CD4-positive, alpha-beta T cell (primary cell): ENCODE measurements around the gene CDKN2B-AS1. TPM values are rescaled to one million over a fixed set of nuclear protein-coding genes. Genes with fewer than 3 reads are reported as not detected.

Experiments used
- ATAC-seq: fragments of 200-7000 bp; cut with Tn5 transposase; one replicate; pipeline ENCODE4 v1.10.0; 2022; ENCODE audit warnings: mild to moderate bottlenecking; ENCODE audit not compliant: poor library complexity
- CTCF ChIA-PET: fragments of 350-600 bp; sonication (Branson Sonifier 250); formaldehyde crosslinking; loops from one replicate; lab custom pipeline; 2021; ENCODE audit warnings: antibody characterized with exemption, inconsistent platforms; lab: Charles Lee
- POLR2A ChIA-PET: fragments of 350-600 bp; sonication (Branson Sonifier 250); formaldehyde crosslinking; loops from one replicate; lab custom pipeline; 2021; ENCODE audit warnings: antibody characterized with exemption, inconsistent platforms; lab: Charles Lee
- DNase-seq, 14 experiments: peaks; one replicate each; pipeline ENCODE4 v3.0.0-alpha.2; 2013 to 2020; ENCODE audit warnings: mixed read lengths in 2 of 14
- H3K27ac ChIP-seq, 2 donors: one replicate each; pipeline versions ENCODE4 v1.5.1 to v1.7.0; 2013; ENCODE audit warnings: low read length in 2 of 2, low read depth in 1 of 2, mild to moderate bottlenecking in 1 of 2
- H3K27me3 ChIP-seq, 2 experiments: 1 replicate in 1 of 2; 2 replicates in 1 of 2; pipeline versions ENCODE4 v1.6.1 to v1.7.0; 2013; ENCODE audit warnings: low read length in 2 of 2, control low read depth in 1 of 2, mild to moderate bottlenecking in 1 of 2, moderate library complexity in 1 of 2; ENCODE audit not compliant: insufficient read depth in 2 of 2, control insufficient read depth in 1 of 2
- H3K36me3 ChIP-seq: one replicate; pipeline ENCODE4 v1.6.1; 2013; ENCODE audit warnings: low read length, control low read depth; ENCODE audit not compliant: insufficient read depth
- H3K4me1 ChIP-seq: one replicate; pipeline ENCODE4 v1.6.1; 2013; ENCODE audit warnings: low read length, control low read depth; ENCODE audit not compliant: insufficient read depth
- H3K4me3 ChIP-seq: one replicate; pipeline ENCODE4 v1.5.1; 2013; ENCODE audit warnings: mild to moderate bottlenecking, low read length, moderate library complexity
- H3K9me3 ChIP-seq, 2 experiments: 1 replicate in 1 of 2; 2 replicates in 1 of 2; pipeline versions ENCODE4 v1.6.1 to v1.7.0; 2013; ENCODE audit warnings: low read length in 2 of 2, mild to moderate bottlenecking in 2 of 2, control low read depth in 1 of 2, moderate library complexity in 1 of 2; ENCODE audit not compliant: control insufficient read depth in 1 of 2, insufficient read depth in 1 of 2
- H3K27ac Mint-ChIP-seq: one replicate; pipeline ENCODE4 v1.8.0; 2020; ENCODE audit warnings: mixed read lengths
- H3K27me3 Mint-ChIP-seq: one replicate; pipeline ENCODE4 v1.8.0; 2021; ENCODE audit warnings: mixed read lengths
- H3K36me3 Mint-ChIP-seq: one replicate; pipeline ENCODE4 v1.8.0; 2021; ENCODE audit warnings: low read depth, mixed read lengths
- H3K4me1 Mint-ChIP-seq: one replicate; pipeline ENCODE4 v1.8.0; 2021; ENCODE audit warnings: low read depth, mixed read lengths
- H3K4me3 Mint-ChIP-seq: one replicate; pipeline ENCODE4 v1.8.0; 2020; ENCODE audit warnings: mild to moderate bottlenecking, mixed read lengths
- H3K9me3 Mint-ChIP-seq: one replicate; pipeline ENCODE4 v1.8.0; 2020; ENCODE audit warnings: mixed read lengths
- intact Hi-C, 2 experiments: fragments of 100-400 bp; cut with DNase I in 1 of 2; cut with micrococcal nuclease in 1 of 2; formaldehyde crosslinking; loops; one replicate each; pipeline versions ENCODE4 v1.15.1 to v1.9.0; 2023 to 2025; cut with DNase I, micrococcal nuclease
- total RNA-seq, 174 experiments: library from RNA in 2 of 174; stranded (reverse) in 2 of 174; gene quantifications; one replicate each; pipeline ENCODE4 v1.2.3 and lab custom pipeline; 2021 to 2026
- TF ChIP-seq, protein P1 (sequence below): fragments of 200-600 bp; IDR thresholded peaks from one replicate; pipeline ENCODE4 v1.8.0; 2022; ENCODE audit warnings: antibody characterized with exemption, mild to moderate bottlenecking

The CDKN2B-AS1 gene
- total RNA-seq, 2 experiments from 2014 or later, result 0.25 to 0.30 TPM

DNA sequence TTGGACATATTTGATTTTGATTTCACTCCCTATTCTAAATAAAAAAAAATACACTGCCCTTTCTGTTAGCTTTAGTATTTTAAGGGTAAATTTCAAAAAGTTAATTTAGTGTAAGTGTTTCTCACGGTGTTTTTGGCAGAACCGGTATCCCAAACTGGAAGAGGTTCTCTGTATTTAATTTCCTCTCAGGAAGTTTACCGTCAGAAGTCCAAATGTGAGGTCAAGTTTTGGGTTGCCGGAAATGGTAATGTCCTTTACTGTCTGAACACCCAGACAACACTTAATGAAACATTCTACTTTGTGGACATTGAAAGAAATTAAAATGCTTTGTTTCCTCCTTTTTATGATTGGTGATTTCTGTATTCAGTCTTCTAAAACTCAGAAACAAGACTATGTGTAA lies 163.2 kb downstream of the CDKN2B-AS1 start:
- TF ChIP-seq, protein P1, sequence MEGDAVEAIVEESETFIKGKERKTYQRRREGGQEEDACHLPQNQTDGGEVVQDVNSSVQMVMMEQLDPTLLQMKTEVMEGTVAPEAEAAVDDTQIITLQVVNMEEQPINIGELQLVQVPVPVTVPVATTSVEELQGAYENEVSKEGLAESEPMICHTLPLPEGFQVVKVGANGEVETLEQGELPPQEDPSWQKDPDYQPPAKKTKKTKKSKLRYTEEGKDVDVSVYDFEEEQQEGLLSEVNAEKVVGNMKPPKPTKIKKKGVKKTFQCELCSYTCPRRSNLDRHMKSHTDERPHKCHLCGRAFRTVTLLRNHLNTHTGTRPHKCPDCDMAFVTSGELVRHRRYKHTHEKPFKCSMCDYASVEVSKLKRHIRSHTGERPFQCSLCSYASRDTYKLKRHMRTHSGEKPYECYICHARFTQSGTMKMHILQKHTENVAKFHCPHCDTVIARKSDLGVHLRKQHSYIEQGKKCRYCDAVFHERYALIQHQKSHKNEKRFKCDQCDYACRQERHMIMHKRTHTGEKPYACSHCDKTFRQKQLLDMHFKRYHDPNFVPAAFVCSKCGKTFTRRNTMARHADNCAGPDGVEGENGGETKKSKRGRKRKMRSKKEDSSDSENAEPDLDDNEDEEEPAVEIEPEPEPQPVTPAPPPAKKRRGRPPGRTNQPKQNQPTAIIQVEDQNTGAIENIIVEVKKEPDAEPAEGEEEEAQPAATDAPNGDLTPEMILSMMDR, result no peak
- peaks cover 20% of the 10 kb centered on the region for H3K27me3 Mint-ChIP-seq
- no peak overlapping the region for H3K27ac ChIP-seq
- H3K27me3 ChIP-seq, result peaks cover 0 to 4% of the 10 kb centered on the region in 2 experiments
- ChIA-PET POLR2A (no interaction called here), CTCF (interaction anchor here (0.6 kb wide), 1 partner anchor 25 kb away, joined by 3 read pairs; no protein-coding TSS in a partner anchor)
- H3K4me1 Mint-ChIP-seq, result no peaks in the 10 kb centered on the region
- H3K36me3 Mint-ChIP-seq, result no peaks in the 10 kb centered on the region
- no peak overlapping the region for H3K4me3 ChIP-seq
- no peaks in the 10 kb centered on the region for H3K36me3 ChIP-seq
- H3K4me1 ChIP-seq, result no peaks in the 10 kb centered on the region
- no peak overlapping the region for H3K4me3 Mint-ChIP-seq
- H3K27ac Mint-ChIP-seq, result no peak overlapping the region
- H3K9me3 Mint-ChIP-seq, result no peaks in the 10 kb centered on the region
- no peaks in the 10 kb centered on the region for H3K9me3 ChIP-seq
- no peak for DNase-seq
- no peak for ATAC-seq
- intact Hi-C loops, result no loop called here

DNA sequence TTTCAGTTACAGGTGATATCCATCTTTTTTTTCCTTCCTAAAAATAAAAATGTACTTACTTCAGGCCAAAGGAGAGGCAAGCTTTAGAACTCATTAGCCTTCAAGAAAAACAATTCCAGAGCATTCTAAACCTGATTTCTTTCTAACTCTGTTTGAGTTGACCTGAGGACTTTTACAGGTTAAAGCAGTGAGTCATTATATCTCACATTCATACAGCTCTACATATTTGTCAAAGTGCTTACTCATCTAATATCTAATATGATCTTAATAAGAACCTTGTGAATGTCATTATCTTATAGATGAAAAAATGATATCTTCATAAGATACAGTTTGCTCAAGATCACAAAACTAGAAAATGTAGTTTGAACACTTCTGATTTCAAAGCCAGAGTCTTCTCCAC lies 163.7 kb downstream of the CDKN2B-AS1 start:
- Histone ChIP-seq H3K27ac (no peak overlapping the region), H3K4me1 (no peaks in the 10 kb centered on the region), H3K27me3 (peaks cover 0 to 4% of the 10 kb centered on the region in 2 experiments), H3K36me3 (no peaks in the 10 kb centered on the region), H3K4me3 (no peak overlapping the region), H3K9me3 (no peaks in the 10 kb centered on the region)
- Mint-ChIP-seq H3K27ac (no peak overlapping the region), H3K36me3 (no peaks in the 10 kb centered on the region), H3K4me1 (no peaks in the 10 kb centered on the region), H3K4me3 (no peak overlapping the region), H3K9me3 (no peaks in the 10 kb centered on the region), H3K27me3 (peaks cover 20% of the 10 kb centered on the region)
- intact Hi-C loops, result no loop called here
- DNase-seq (no peak), ATAC-seq (no peak)
- ChIA-PET CTCF (interaction anchor here (0.6 kb wide), 1 partner anchor 26 kb away, joined by 3 read pairs; no protein-coding TSS in a partner anchor), POLR2A (no interaction called here)
- TF ChIP-seq, protein P1, result no peak

DNA sequence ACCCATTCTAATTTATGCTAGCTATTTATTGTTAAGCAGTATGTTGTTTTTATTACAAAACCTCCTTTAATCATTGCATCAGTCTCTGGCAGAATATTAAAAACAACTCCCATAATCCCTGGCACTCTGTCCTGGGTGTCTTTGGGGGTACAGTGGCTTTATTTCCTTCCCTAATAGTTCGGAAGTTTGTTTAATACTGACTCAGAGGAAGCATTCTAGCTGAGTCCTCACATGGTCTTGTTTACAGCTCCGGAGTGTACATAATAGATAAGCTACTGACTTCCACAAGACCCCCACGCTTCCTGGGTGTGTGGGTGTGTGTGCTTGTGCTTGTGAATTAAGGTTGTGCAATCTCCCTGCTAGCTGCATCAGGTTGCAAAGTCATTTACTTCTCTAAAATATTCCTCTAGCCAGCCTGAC lies 164.3 kb downstream of the CDKN2B-AS1 start:
- no peak overlapping the region for H3K4me3 Mint-ChIP-seq
- no peaks in the 10 kb centered on the region for H3K4me1 Mint-ChIP-seq
- no peak for ATAC-seq
- Histone ChIP-seq H3K36me3 (no peaks in the 10 kb centered on the region), H3K4me3 (no peak overlapping the region), H3K27ac (no peak overlapping the region), H3K9me3 (no peaks in the 10 kb centered on the region), H3K4me1 (no peaks in the 10 kb centered on the region), H3K27me3 (peaks cover 0 to 4% of the 10 kb centered on the region in 2 experiments)
- TF ChIP-seq, protein P1, result no peak
- POLR2A ChIA-PET, result no interaction called here
- CTCF ChIA-PET, result no interaction called here
- intact Hi-C loops, result no loop called here
- H3K36me3 Mint-ChIP-seq, result no peaks in the 10 kb centered on the region
- DNase-seq, result peak in 2 of 14 experiments; percentile 17 to 22
- no peak overlapping the region for H3K27ac Mint-ChIP-seq
- peaks cover 20% of the 10 kb centered on the region for H3K27me3 Mint-ChIP-seq
- no peaks in the 10 kb centered on the region for H3K9me3 Mint-ChIP-seq
